8988T (cell line): ENCODE data around the gene SNAPC3.
"Not testable (repeated sequence)": the region's sequence is repeated elsewhere in the genome, so short reads cannot be mapped to it uniquely, and the experiment has no call there.

Experiments used
- DNase-seq: peaks from one replicate; pipeline ENCODE4 v3.0.0; 2011

Gene SNAPC3

GRCh38 chr9:15426019-15426418 lies 3.3 kb downstream of the SNAPC3 start:
- DNase-seq: no peak

GRCh38 chr9:15427702-15428101 lies 5.0 kb downstream of the SNAPC3 start:
- DNase-seq: not testable (repeated sequence)

- DNase-seq: no peak
Observed at GRCh38 chr9:15430920-15431844, 8.5 kb downstream of the SNAPC3 start.

GRCh38 chr9:15433191-15433590 lies 10.5 kb downstream of the SNAPC3 start:
- DNase-seq: no peak

GRCh38 chr9:15433661-15434060 lies 11.0 kb downstream of the SNAPC3 start:
- no peak for DNase-seq

GRCh38 chr9:15438891-15439290 lies 16.2 kb downstream of the SNAPC3 start:
- DNase-seq: no peak

GRCh38 chr9:15441841-15442240 lies 19.2 kb downstream of the SNAPC3 start:
- not testable (repeated sequence) for DNase-seq

- DNase-seq: not testable (repeated sequence)
Observed at GRCh38 chr9:15442264-15442663, 19.6 kb downstream of the SNAPC3 start.

GRCh38 chr9:15444141-15444540 lies 21.5 kb downstream of the SNAPC3 start:
- no peak for DNase-seq

GRCh38 chr9:15453956-15454355 lies 31.3 kb downstream of the SNAPC3 start:
- no peak for DNase-seq

- no peak for DNase-seq
Observed at GRCh38 chr9:15461056-15461455, 38.4 kb downstream of the SNAPC3 start.

- DNase-seq: no peak
Observed at GRCh38 chr9:15461601-15462000, 38.9 kb downstream of the SNAPC3 start.

- DNase-seq: no peak
Observed at GRCh38 chr9:15468145-15468544, 45.5 kb downstream of the SNAPC3 start.

- DNase-seq: no peak
Observed at GRCh38 chr9:15469406-15469805, 46.7 kb downstream of the SNAPC3 start.

GRCh38 chr9:15469862-15470261 lies 47.2 kb downstream of the SNAPC3 start:
- DNase-seq: no peak

GRCh38 chr9:15475923-15476536 lies 53.4 kb downstream of the SNAPC3 start:
- no peak for DNase-seq

- DNase-seq: no peak
Observed at GRCh38 chr9:15480028-15480427, 57.4 kb downstream of the SNAPC3 start.

- DNase-seq: no peak
Observed at GRCh38 chr9:15482146-15482545, 59.5 kb downstream of the SNAPC3 start.

GRCh38 chr9:15484802-15485201 lies 62.1 kb downstream of the SNAPC3 start:
- DNase-seq: no peak

GRCh38 chr9:15485836-15486666 lies 63.4 kb downstream of the SNAPC3 start:
- no peak for DNase-seq

- DNase-seq: no peak
Observed at GRCh38 chr9:15491950-15492349, 69.3 kb downstream of the SNAPC3 start.

GRCh38 chr9:15492485-15493150 lies 69.9 kb downstream of the SNAPC3 start:
- DNase-seq: no peak
